ENCODE results near the gene HSD3B1.
"Not testable (repeated sequence)": the region's sequence is repeated elsewhere in the genome, so short reads cannot be mapped to it uniquely, and the experiment has no call there.

Gene HSD3B1

DNA sequence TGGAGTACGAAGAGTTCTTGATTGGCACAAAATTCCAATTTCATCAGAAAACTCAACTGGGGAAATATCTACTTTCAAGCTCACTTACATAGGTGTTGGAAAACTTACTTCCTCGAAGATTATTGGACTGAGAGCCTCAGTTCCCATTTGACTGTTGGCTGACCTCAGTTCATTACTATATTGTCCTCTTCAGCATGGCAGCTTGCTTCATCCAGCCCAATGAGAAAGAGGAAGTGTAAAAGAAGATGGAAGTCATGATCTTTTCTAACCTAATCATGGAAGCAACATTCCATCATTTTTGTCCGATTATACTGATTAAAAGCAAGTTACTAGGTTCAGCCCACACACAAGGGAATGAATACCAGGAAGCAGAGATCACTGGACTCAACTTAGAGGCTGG lies 49.4 kb downstream of the HSD3B1 start:
- no peak for DNase-seq

DNA sequence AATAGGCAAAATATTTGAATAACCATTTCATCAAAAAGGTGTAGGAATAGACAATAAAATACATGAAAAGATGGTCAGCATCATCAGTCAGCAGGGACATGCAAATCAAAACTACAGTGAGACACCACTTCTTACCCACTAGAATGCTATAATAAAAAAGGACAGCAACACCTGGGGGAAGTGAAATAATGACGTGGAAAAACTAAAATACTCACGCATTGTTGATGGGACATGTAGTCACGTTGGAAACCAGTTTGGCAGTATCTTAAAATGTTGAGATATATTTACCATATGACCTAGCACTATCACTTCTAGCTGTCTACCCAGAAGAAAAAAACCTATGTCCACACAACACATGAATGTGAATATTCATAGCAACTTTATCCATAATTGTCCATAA lies 53.4 kb downstream of the HSD3B1 start:
- DNase-seq, result not testable (repeated sequence)

DNA sequence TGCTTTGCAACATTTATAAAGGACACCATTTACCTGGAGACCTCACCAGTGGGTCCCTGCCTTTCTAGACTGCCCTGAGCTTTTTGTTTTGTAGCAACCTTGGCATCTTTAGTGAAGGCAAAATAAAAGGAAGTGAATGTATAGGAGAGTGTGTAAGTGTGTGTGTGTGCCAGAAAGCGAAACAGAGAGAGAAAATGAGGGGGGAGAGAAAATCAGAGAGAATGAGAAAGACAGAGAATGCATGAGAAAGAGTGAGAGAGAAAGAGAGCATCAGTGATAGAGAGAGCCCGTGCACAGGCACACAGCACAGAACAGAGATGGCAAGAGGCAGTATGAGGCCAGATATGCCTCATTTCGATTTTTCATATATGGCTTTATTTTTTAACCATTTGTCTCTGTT lies 57.5 kb downstream of the HSD3B1 start:
- DNase-seq, result no peak
